HepG2 (cell line): ENCODE measurements around the gene KLHL21. TPM values are rescaled to one million over a fixed set of nuclear protein-coding genes. Genes with fewer than 3 reads are reported as not detected.

Experiments used
- CBX5 ChIP-seq: sonication (generic); formaldehyde crosslinking; IDR thresholded peaks from 2 replicates; pipeline ENCODE4 v1.4.0; 2020; ENCODE audit warnings: missing genetic modification reagents, borderline replicate concordance
- MAFG ChIP-seq: sonication (generic); formaldehyde crosslinking; IDR thresholded peaks from 2 replicates; pipeline ENCODE4 v1.5.1; 2020; ENCODE audit warnings: mild to moderate bottlenecking, missing genetic modification reagents
- MAZ ChIP-seq, 2 experiments: sonication (generic) in 1 of 2; formaldehyde crosslinking in 1 of 2; IDR thresholded peaks; 2 replicates each; pipeline versions ENCODE4 v1.5.0 to v1.6.1; 2012 to 2020; ENCODE audit warnings: low read depth in 2 of 2, mild to moderate bottlenecking in 2 of 2, borderline replicate concordance in 1 of 2, improper control_type of control experiment in 1 of 2, low read length in 1 of 2, missing genetic modification reagents in 1 of 2, moderate library complexity in 1 of 2
- MTA1 ChIP-seq: sonication (generic); formaldehyde crosslinking; IDR thresholded peaks from 2 replicates; pipeline ENCODE4 v1.4.0; 2020; ENCODE audit warnings: missing genetic modification reagents, mild to moderate bottlenecking, borderline replicate concordance
- ZNF615 ChIP-seq: sonication (generic); formaldehyde crosslinking; IDR thresholded peaks from 2 replicates; pipeline ENCODE4 v1.5.0; 2020; ENCODE audit warnings: mild to moderate bottlenecking, missing genetic modification reagents, borderline replicate concordance
- ZNF782 ChIP-seq: sonication (generic); formaldehyde crosslinking; IDR thresholded peaks from 2 replicates; pipeline ENCODE4 v1.4.0; 2020; ENCODE audit warnings: missing genetic modification reagents, mild to moderate bottlenecking, borderline replicate concordance
- polyA plus RNA-seq, 8 experiments: library from polyadenylated mRNA; depleted of rRNA in 3 of 8; stranded (reverse) in 7 of 8; unstranded in 1 of 8; fragments of >200 nt; fragmentation: Illumina TruSeq in 4 of 8; extraction: Trizol in 4 of 8; gene quantifications; 2 replicates each; pipeline versions ENCODE4 v1.2.1 to v1.2.3, GENCODE V29; 2011 to 2016; ENCODE audit warnings: low read depth in 4 of 8, missing spikeins in 1 of 8, mixed read lengths in 1 of 8; ENCODE audit not compliant: insufficient read depth in 1 of 8
- total RNA-seq, 5 experiments: library from RNA; depleted of rRNA; stranded (reverse); fragments of >200 nt; fragmentation: Illumina TruSeq; extraction: Trizol; gene quantifications; 2 replicates each; pipeline ENCODE4 v1.2.3, GENCODE V29; 2016; ENCODE audit warnings: low read depth in 1 of 5
- TF ChIP-seq, protein P1 (sequence below): sonication (generic); formaldehyde crosslinking; IDR thresholded peaks from 2 replicates; pipeline ENCODE4 v1.4.0; 2020; ENCODE audit warnings: missing genetic modification reagents, borderline replicate concordance
- TF ChIP-seq, protein P2 (sequence below), 2 experiments: fragments of 450-650 bp in 1 of 2; sonication (generic) in 1 of 2; formaldehyde crosslinking in 1 of 2; IDR thresholded peaks; 2 replicates each; pipeline versions ENCODE4 v1.6.1 to v1.8.0; 2016 to 2022; ENCODE audit warnings: antibody characterized with exemption in 1 of 2, mild to moderate bottlenecking in 1 of 2, missing genetic modification reagents in 1 of 2
- TF ChIP-seq, protein P3 (sequence below): IDR thresholded peaks from 2 replicates; pipeline ENCODE4 v1.6.1; 2016; ENCODE audit warnings: low read depth, control low read depth
- TF ChIP-seq, protein P4 (sequence below): sonication (generic); formaldehyde crosslinking; IDR thresholded peaks from 2 replicates; pipeline ENCODE4 v1.8.0; 2022; ENCODE audit warnings: mild to moderate bottlenecking, missing genetic modification reagents

KLHL21 gene
- total and polyA plus RNA-seq, 2 of the 13 experiments (the other 11 are each of a cell fraction or from before 2014, with no cell fraction given), result 14.8 to 25.0 TPM

DNA sequence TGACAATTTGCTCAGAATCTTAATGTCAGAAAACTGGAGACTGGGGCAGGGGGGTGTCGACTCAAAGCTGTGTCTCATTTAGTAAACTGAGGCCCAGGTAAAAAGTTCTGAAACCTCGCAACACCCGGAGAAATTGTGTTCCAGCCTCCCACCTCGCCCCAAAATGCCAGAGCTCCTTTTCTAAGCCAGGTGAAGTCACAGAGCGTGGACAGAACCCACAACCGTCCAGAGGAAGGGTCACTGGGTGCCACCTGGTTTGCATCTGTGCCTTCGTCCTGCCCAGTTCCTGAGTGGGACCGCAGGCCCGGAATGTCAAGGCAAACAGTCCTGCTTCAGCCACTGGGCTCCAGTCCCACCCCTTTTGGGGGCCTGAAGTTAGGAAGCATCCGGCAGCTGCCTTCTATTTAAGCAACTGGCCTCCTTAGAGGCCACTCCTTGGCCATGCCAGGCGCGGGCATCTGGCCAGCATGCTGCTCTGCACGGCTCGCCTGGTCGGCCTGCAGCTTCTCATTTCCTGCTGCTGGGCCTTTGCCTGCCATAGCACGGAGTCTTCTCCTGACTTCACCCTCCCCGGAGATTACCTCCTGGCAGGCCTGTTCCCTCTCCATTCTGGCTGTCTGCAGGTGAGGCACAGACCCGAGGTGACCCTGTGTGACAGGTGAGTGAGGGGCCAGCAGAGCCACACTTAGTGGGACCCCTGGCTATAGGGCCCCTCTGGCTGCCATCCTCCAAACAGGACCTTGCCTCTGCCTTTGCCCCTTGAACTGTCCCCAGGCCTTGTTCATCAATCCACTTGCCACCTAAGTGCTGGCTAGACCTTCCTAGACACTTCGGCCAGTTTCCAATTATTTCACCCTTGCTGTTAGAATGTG lies 47.5 kb downstream of the KLHL21 start, which contains the start of gene TAS1R1 (continued):
- TF ChIP-seq, protein P1, sequence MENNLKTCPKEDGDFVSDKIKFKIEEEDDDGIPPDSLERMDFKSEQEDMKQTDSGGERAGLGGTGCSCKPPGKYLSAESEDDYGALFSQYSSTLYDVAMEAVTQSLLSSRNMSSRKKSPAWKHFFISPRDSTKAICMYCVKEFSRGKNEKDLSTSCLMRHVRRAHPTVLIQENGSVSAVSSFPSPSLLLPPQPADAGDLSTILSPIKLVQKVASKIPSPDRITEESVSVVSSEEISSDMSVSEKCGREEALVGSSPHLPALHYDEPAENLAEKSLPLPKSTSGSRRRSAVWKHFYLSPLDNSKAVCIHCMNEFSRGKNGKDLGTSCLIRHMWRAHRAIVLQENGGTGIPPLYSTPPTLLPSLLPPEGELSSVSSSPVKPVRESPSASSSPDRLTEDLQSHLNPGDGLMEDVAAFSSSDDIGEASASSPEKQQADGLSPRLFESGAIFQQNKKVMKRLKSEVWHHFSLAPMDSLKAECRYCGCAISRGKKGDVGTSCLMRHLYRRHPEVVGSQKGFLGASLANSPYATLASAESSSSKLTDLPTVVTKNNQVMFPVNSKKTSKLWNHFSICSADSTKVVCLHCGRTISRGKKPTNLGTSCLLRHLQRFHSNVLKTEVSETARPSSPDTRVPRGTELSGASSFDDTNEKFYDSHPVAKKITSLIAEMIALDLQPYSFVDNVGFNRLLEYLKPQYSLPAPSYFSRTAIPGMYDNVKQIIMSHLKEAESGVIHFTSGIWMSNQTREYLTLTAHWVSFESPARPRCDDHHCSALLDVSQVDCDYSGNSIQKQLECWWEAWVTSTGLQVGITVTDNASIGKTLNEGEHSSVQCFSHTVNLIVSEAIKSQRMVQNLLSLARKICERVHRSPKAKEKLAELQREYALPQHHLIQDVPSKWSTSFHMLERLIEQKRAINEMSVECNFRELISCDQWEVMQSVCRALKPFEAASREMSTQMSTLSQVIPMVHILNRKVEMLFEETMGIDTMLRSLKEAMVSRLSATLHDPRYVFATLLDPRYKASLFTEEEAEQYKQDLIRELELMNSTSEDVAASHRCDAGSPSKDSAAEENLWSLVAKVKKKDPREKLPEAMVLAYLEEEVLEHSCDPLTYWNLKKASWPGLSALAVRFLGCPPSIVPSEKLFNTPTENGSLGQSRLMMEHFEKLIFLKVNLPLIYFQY (CRISPR knock-in tag), result no peak
- TF ChIP-seq MAFG (CRISPR knock-in tag) (no peak), CBX5 (CRISPR knock-in tag) (0 out of 2 replicates have a peak, but pooled peaks have one; percentile 19), ZNF615 (no peak), MTA1 (CRISPR knock-in tag) (peak; percentile 42; the same call in 1 of the 2 replicates), MAZ (IDR thresholded peaks at IDR 0.05; ENCODE audit: borderline replicate concordance, low read depth, low read length) (no peak), MAZ (CRISPR knock-in tag; IDR thresholded peaks at IDR 0.05; ENCODE audit: low read depth) (peak; percentile 38; the same call in 1 of the 2 replicates), ZNF782 (CRISPR knock-in tag) (no peak)
- TF ChIP-seq, protein P2, sequence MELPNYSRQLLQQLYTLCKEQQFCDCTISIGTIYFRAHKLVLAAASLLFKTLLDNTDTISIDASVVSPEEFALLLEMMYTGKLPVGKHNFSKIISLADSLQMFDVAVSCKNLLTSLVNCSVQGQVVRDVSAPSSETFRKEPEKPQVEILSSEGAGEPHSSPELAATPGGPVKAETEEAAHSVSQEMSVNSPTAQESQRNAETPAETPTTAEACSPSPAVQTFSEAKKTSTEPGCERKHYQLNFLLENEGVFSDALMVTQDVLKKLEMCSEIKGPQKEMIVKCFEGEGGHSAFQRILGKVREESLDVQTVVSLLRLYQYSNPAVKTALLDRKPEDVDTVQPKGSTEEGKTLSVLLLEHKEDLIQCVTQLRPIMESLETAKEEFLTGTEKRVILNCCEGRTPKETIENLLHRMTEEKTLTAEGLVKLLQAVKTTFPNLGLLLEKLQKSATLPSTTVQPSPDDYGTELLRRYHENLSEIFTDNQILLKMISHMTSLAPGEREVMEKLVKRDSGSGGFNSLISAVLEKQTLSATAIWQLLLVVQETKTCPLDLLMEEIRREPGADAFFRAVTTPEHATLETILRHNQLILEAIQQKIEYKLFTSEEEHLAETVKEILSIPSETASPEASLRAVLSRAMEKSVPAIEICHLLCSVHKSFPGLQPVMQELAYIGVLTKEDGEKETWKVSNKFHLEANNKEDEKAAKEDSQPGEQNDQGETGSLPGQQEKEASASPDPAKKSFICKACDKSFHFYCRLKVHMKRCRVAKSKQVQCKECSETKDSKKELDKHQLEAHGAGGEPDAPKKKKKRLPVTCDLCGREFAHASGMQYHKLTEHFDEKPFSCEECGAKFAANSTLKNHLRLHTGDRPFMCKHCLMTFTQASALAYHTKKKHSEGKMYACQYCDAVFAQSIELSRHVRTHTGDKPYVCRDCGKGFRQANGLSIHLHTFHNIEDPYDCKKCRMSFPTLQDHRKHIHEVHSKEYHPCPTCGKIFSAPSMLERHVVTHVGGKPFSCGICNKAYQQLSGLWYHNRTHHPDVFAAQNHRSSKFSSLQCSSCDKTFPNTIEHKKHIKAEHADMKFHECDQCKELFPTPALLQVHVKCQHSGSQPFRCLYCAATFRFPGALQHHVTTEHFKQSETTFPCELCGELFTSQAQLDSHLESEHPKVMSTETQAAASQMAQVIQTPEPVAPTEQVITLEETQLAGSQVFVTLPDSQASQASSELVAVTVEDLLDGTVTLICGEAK (IDR thresholded peaks at IDR 0.05), result no peak
- TF ChIP-seq, protein P2 (CRISPR knock-in tag; IDR thresholded peaks at IDR 0.05), result no peak
- TF ChIP-seq, protein P3, sequence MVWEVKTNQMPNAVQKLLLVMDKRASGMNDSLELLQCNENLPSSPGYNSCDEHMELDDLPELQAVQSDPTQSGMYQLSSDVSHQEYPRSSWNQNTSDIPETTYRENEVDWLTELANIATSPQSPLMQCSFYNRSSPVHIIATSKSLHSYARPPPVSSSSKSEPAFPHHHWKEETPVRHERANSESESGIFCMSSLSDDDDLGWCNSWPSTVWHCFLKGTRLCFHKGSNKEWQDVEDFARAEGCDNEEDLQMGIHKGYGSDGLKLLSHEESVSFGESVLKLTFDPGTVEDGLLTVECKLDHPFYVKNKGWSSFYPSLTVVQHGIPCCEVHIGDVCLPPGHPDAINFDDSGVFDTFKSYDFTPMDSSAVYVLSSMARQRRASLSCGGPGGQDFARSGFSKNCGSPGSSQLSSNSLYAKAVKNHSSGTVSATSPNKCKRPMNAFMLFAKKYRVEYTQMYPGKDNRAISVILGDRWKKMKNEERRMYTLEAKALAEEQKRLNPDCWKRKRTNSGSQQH (CRISPR knock-in tag), result no peak
- TF ChIP-seq, protein P4, sequence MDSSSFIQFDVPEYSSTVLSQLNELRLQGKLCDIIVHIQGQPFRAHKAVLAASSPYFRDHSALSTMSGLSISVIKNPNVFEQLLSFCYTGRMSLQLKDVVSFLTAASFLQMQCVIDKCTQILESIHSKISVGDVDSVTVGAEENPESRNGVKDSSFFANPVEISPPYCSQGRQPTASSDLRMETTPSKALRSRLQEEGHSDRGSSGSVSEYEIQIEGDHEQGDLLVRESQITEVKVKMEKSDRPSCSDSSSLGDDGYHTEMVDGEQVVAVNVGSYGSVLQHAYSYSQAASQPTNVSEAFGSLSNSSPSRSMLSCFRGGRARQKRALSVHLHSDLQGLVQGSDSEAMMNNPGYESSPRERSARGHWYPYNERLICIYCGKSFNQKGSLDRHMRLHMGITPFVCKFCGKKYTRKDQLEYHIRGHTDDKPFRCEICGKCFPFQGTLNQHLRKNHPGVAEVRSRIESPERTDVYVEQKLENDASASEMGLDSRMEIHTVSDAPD (CRISPR knock-in tag), result no peak
